T-helper 2 cell (primary cell): ENCODE measurements around the gene SYT8.
"Not testable (repeated sequence)": the region's sequence is repeated elsewhere in the genome, so short reads cannot be mapped to it uniquely, and the experiment has no call there.

Source experiments
- DNase-seq, 5 experiments: peaks; one replicate each; pipeline versions ENCODE4 v3.0.0 to v3.0.0-alpha.2; 2012 to 2022
- total RNA-seq, 2 donors: gene quantifications; one replicate each; lab custom pipeline; 2026; lab: John Stamatoyannopoulos, UW

Gene SYT8
- 0 reads per million in 2 donors for total RNA-seq

GRCh38 chr11:1834779-1835670 lies at the start of gene SYT8:
Gene SYT8, plus strand, starts transcription at chr11:1834990. Its CDS starts 116 bp downstream, at chr11:1835106.
- no peak for DNase-seq

- no peak for DNase-seq
Measured at GRCh38 chr11:1785749-1786413, 48.9 kb upstream of the SYT8 start.

- DNase-seq = no peak
Measured at GRCh38 chr11:1786466-1786865, 48.3 kb upstream of the SYT8 start.

- no peak for DNase-seq
Measured at GRCh38 chr11:1791912-1792311, 42.9 kb upstream of the SYT8 start.

- peak in 1 of 5 experiments; percentile 18 for DNase-seq
Measured at GRCh38 chr11:1792461-1792860, 42.3 kb upstream of the SYT8 start.

- DNase-seq = no peak
Measured at GRCh38 chr11:1793081-1793480, 41.7 kb upstream of the SYT8 start.

- DNase-seq = peak in 1 of 5 experiments; percentile 10
Measured at GRCh38 chr11:1796413-1797011, 38.3 kb upstream of the SYT8 start.

- DNase-seq = no peak
Measured at GRCh38 chr11:1797391-1798125, 37.2 kb upstream of the SYT8 start.

- DNase-seq = no peak
Measured at GRCh38 chr11:1803246-1803645, 31.5 kb upstream of the SYT8 start.

GRCh38 chr11:1803835-1804519 lies 30.8 kb upstream of the SYT8 start:
- DNase-seq = not testable (repeated sequence)

GRCh38 chr11:1805525-1805924 lies 29.3 kb upstream of the SYT8 start:
- DNase-seq = no peak

GRCh38 chr11:1807264-1807995 lies 27.4 kb upstream of the SYT8 start:
- no peak for DNase-seq

GRCh38 chr11:1810761-1811160 lies 24.0 kb upstream of the SYT8 start:
- DNase-seq = no peak

- no peak for DNase-seq
Measured at GRCh38 chr11:1812274-1812673, 22.5 kb upstream of the SYT8 start.

- no peak for DNase-seq
Measured at GRCh38 chr11:1812801-1813200, 22.0 kb upstream of the SYT8 start.

GRCh38 chr11:1813356-1813755 lies 21.4 kb upstream of the SYT8 start:
- not testable (repeated sequence) for DNase-seq

- DNase-seq = no peak
Measured at GRCh38 chr11:1814691-1815090, 20.1 kb upstream of the SYT8 start.

GRCh38 chr11:1815311-1815710 lies 19.5 kb upstream of the SYT8 start:
- DNase-seq = no peak

GRCh38 chr11:1815751-1816150 lies 19.0 kb upstream of the SYT8 start:
- no peak for DNase-seq

GRCh38 chr11:1817000-1817399 lies 17.8 kb upstream of the SYT8 start:
- no peak for DNase-seq

- no peak for DNase-seq
Measured at GRCh38 chr11:1817511-1817910, 17.3 kb upstream of the SYT8 start.
